Measurements from ENCODE around the gene ZNF559.
"Not testable (repeated sequence)": the region's sequence is repeated elsewhere in the genome, so short reads cannot be mapped to it uniquely, and the experiment has no call there.

The ZNF559 gene

GRCh38 chr19:9323919-9324583, at the start of gene ZNF559:
TSS of gene ZNF559 (plus strand) at chr19:9324179. CDS start at chr19:9338550, 14,371 bp downstream.
- DNase-seq (ENCODE audit: low read depth) = peak; percentile 96

- DNase-seq (ENCODE audit: low read depth) = not testable (repeated sequence)
These were observed 40.5 kb upstream of the ZNF559 start for GRCh38 chr19:9283485-9283884.

DNA sequence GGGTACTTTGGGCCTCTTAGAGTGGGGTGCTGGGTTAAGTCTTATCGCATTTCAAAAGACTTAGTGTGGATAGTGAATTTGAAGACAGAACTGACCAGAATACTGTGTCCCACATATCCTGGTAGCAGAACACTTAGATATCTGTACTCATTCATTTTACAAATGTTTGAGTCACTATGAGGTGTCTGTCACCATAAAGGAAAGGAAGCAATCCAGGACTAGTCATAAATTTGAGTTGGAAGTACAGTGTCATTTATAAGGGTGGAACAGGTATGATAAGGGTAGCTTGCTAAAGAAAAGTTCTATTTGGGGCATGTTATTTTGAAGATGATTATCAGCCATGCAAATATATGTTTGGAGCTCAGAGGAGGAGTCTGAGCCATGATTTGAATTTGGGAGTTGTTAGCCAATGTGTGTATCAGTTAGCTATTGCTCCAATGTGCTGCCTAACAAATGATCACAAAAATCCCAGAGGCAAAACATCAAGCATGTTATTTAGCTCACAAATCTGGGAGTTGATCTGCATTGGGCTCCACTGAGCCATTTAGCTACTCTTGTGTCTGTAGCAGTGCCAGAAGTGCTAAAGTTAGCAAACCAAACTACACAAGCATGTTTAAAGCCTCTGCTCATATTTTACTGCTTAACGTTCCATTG, 34.6 kb upstream of the ZNF559 start:
- DNase-seq (ENCODE audit: low read depth) = no peak

- DNase-seq (ENCODE audit: low read depth) = peak; percentile 27
These were observed 28.5 kb upstream of the ZNF559 start for GRCh38 chr19:9295411-9295849.

DNA sequence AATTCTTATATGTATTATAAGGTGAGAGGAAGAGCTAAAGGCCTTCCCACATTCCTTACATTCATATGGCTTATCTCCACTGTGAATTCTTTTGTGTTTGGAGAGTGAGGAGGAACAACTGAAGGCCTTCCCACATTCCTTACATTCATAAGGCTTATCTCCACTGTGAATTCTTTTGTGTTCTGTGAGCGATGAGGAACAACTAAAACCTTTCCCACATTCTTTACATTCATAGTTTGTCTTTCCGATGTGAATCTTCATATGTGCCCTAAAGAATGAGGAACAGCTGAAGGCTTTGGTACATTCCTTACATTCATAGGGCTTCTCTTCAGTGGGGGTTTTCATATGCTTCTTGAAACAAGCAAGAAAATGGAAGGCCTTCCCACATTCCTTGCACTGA, 27.6 kb upstream of the ZNF559 start:
- DNase-seq (ENCODE audit: low read depth) = peak; percentile 8

DNA sequence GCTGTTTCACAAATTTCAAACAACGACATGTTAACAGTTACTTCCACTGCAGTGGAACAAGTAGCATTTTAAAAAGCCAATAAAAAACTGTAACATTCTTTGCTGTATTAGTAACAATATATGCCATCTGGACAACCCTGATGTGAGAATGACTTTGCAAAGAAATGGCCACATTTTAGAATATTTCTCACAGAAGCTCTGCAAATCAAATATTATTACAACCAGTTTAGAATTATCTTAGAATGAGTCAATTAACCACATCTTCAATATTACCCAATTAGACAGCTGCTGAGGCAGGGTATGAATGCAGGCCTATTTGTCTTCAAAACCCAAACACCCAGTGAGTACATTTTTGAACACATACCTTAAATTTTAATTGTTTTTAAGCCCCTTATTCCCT, 17.5 kb upstream of the ZNF559 start:
- DNase-seq (ENCODE audit: low read depth) = peak; percentile 91

DNA sequence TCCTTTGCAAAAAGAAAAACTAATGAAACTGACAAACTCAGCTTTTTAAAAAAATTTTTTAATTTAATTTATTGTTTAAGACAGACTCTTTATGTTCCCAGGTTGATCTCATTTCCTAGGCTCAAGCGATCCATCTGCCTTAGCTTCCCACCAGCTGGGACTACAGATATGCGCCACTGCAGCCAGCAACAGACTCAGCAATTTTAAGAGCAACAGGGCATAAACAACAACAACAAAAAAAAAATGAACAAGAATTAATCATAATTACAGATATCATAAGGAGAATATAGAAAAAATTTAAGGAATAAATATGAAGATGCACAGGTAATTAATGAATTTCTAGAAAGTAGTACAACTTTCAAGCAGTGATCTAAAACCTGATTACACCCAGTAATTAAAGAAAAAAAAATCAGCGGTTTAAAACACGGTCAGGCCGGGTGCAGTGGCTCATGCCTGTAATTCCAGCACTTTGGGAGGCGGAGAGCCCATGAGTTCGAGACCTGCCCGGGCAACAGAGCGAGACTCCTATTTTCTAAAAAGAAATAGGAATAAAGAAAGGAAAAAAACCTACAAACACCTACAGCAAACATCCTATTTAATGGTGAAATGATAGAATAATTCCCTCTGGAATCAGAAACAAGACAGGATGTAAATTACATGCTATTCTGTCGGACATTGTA, 15.7 kb upstream of the ZNF559 start:
- no peak for DNase-seq (ENCODE audit: low read depth)

DNA sequence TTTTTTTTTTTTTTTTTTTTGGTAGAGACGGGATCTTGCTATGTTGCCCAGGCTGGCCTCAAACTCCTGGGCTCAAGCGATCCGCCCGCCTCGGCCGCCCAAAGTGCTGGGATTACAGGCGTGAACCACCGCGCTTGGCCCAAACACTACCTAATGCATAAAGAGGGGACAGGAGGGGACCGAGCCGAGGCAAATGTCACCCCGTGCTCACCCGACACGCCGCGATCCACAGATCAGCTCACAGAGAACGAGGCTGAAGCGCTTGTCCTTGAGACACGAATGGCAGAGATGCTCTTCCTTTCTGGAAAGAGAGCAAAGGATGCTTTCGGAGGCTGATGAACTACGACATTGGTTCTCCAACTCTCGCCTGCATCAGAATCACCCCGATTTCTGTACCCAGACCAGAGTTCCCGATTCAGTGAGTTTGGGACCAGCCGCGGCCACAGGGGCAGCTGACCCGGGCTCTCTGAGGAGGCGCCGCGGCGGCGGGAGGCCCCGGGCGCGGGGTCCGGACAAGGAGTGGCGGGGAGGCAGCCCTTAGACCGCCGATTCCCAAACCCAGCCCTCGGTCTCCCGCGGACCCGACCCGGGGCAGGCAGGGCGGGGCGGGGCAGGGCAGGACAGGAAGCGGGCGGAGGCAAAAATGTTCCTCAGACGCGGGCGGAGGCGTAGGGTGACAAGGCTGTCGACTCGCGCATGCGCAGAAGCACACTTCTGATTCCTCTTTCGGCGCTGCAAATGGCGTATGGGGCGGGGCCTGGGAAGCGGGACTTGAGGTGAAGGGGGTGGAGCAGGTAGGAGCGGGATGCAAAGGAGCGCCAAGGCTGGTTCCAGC, 14.6 kb upstream of the ZNF559 start, which contains the start of gene ZNF699:
ZNF699 (minus strand) TSS at position 700 of the 835 bp plus-strand sequence. CDS start 4,719 bp downstream, outside the sequence.
- DNase-seq (ENCODE audit: low read depth) = peak; percentile 98

GRCh38 chr19:9309974-9310446, 14.0 kb upstream of the ZNF559 start:
- peak; percentile 89 for DNase-seq (ENCODE audit: low read depth)

- DNase-seq (ENCODE audit: low read depth) = no peak
These were observed 10.2 kb upstream of the ZNF559 start for GRCh38 chr19:9313756-9314155.

- no peak for DNase-seq (ENCODE audit: low read depth)
These were observed 2.6 kb upstream of the ZNF559 start for GRCh38 chr19:9321338-9321737.

DNA sequence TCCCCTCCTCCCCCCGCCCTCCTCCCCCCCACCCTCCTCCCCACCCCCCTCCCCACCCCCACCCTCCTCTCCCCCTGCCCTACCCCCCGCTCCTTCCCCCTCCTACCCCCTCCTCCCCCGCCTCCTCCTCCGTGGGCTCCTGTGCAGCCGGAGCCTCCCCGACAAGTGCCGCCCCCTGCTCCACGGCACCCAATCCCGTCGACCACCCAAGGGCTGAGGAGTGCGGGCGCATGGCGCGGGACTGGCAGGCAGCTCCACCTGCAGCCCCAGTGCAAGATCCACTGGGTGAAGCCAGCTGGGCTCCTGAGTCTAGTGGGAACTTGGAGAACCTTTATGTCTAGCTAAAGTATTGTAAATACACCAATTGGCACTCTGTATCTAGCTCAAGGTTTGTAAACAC, 2.2 kb upstream of the ZNF559 start:
- DNase-seq (ENCODE audit: low read depth) = not testable (repeated sequence)

DNA sequence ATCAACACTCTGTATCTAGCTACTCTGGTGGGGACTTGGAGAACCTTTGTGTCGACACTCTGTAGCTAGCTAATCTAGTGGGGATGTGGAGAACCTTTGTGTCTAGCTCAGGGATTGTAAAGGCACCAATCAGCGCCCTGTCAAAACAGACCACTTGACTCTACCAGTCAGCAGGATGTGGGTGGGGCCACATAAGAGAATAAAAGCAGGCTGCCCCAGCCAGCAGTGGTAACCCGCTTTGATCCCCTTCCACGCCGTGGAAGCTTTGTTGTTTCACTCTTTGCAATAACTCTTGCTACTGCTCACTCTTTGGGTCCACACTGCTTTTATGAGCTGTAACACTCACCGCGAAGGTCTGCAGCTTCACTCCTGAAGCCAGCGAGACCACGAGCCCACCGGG, 1.8 kb upstream of the ZNF559 start:
- not testable (repeated sequence) for DNase-seq (ENCODE audit: low read depth)

DNA sequence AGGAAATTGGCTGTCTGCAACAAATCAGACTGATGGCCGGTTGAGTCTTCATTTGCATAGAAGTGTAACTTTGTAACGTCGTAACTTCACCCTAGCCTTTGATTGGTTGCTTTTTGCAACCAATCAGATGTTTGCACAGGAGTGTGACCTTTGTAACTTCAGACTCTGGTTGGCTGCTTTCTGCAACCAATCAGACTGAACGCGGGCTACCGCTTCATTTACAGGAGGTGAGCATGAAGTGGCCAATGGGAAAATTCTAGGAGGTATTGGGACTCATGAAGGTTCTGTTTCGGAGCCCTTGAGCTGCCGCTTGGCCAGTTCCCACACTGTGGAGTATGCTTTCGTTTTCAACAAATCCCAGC, 441 bp upstream of the ZNF559 start:
- peak; percentile 83 for DNase-seq (ENCODE audit: low read depth)

- no peak for DNase-seq (ENCODE audit: low read depth)
These were observed 594 bp downstream of the ZNF559 start for GRCh38 chr19:9324584-9324962.

GRCh38 chr19:9329999-9330398, 6.0 kb downstream of the ZNF559 start:
- no peak for DNase-seq (ENCODE audit: low read depth)

DNA sequence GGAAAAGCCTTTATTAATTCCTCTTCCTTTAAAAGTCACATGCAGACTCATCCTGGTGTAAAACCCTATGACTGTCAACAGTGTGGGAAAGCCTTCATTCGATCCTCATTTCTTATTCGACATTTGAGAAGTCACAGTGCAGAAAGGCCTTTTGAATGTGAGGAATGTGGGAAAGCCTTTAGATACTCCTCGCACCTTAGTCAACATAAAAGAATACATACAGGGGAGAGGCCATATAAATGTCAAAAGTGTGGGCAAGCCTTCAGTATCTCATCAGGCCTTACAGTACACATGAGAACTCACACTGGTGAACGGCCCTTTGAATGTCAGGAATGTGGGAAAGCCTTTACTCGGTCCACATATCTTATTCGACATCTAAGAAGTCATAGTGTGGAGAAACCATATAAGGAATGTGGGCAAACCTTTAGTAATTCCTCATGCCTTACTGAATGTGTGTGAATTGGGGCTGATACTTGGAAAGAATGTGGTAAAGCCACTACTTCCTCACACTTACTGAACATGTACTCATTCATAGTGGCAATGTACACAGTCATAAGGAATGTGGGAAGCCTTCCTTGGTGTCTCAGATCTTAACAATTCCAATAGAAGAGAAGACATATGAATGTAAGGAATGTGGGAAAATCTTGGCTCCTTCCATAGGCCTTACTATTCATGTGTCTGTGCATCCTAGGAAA, 18.8 kb downstream of the ZNF559 start:
- no peak for DNase-seq (ENCODE audit: low read depth)

DNA sequence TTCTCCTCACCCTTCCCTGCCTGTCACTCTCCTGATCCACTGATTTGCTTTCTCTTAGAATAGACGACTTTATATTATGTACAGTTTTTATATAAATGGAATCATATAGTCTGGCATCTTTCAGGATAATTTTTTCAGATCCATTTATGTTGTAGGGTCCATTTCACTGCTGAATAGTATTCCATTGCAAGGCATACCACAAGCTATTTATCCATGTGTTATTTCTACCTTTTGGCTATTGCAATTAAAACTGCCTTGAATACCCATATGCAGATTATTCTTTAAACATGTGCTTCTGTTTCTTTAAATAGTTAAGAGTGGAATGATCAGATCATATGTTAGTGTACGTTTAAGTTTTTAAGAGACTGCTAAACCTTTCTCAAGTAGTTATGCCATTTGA, 21.0 kb downstream of the ZNF559 start:
- no peak for DNase-seq (ENCODE audit: low read depth)

DNA sequence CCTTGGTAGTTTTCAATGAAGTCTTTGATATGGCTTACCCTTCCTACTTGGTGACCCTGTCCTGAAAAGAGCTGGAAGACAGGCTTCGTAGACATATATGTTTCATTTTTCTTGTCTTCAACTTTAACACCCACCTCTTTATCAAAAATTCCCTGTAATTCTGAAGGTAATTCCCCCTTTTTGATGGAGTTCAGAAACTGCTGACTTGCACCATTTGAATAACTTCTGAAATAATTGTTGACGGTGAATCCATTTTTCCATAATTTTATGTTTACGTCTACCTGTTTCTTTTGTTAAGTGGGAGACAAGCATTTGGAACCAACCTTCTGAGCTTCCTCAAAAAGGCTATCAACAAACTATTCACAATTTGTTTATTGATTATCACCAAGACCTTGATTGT, 24.3 kb downstream of the ZNF559 start:
- no peak for DNase-seq (ENCODE audit: low read depth)

DNA sequence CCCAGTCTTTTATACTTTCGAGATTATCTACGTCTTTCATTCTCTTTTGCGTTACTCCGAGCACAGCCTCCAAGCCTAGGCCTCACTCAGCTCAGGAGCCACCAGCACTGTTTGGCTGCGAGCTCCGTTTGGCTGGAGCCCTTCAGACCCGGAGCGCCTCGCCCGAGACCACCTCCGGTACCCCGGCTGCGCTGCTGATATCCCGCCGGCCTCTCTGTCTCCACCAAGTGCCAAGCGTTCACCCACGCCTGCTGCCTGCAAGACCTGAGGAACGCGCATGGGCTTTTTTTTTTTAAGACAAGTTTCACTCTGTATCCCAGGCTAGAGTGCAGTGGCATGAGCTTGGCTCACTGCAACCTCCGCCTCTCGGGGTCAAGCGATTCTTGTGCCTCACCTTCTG, 24.7 kb downstream of the ZNF559 start:
- no peak for DNase-seq (ENCODE audit: low read depth)

- DNase-seq (ENCODE audit: low read depth) = no peak
These were observed 28.5 kb downstream of the ZNF559 start for GRCh38 chr19:9352505-9352904.

- DNase-seq (ENCODE audit: low read depth) = no peak
These were observed 29.0 kb downstream of the ZNF559 start for GRCh38 chr19:9353011-9353410.
